Adrenal gland (tissue), 5 donors: ENCODE results near the gene RBPJL.

Experiments
- POLR2A ChIP-seq, 2 donors: fragments of 450-650 bp; IDR thresholded peaks; one replicate each; pipeline ENCODE4 v1.6.1; 2017; ENCODE audit warnings: antibody characterized with exemption in 2 of 2, mild to moderate bottlenecking in 2 of 2, moderate library complexity in 1 of 2
- TF ChIP-seq, protein P1 (sequence below), 6 experiments: fragments of 450-650 bp in 4 of 6; fragments of 200-600 bp in 2 of 6; sonication (generic) in 1 of 6; IDR thresholded peaks; 1 replicate in 5 of 6; 2 replicates in 1 of 6; pipeline versions ENCODE4 v1.5.1 to v1.8.0; 2016 to 2021; ENCODE audit warnings: antibody characterized with exemption in 6 of 6, mild to moderate bottlenecking in 2 of 6, moderate library complexity in 1 of 6
- donor health status: DM: no; HTN: no; CAD: no.

DNA sequence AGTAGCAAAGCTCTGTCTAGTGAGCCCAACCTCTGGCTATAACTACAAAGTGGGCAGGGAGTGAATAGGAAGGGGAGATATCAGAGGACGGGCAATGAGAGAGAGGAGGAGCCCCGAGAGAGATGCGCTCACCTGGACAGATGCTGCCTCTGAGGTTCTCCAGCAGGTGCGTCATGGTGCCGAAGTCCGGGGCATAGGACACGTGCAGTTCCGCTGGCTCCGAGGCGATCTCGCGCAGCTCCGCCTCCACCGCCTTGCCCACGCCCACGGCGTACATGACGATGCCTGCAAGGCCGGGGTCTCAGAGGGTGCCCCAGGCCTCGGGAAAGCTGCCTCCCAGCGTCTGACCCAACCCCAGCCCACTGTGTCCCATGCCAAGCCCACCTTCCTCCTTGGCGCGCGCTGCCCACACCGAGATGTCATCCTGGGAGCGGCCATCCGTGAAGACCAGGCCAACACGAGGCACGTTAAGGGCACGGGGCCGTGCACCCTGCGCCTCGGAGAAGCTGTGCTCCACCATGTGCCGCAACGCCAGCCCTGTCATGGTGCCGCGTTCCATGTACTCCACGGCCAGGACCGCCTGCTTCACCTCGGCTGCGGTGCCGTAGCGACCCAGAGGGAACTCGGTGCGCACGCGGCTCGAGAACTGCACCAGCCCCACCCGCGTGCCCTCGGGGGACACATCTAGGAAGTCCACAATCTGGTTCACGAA lies 8.7 kb upstream of the RBPJL start:
- TF ChIP-seq POLR2A (IDR thresholded peaks at IDR 0.05) = no peak
- TF ChIP-seq, protein P1, sequence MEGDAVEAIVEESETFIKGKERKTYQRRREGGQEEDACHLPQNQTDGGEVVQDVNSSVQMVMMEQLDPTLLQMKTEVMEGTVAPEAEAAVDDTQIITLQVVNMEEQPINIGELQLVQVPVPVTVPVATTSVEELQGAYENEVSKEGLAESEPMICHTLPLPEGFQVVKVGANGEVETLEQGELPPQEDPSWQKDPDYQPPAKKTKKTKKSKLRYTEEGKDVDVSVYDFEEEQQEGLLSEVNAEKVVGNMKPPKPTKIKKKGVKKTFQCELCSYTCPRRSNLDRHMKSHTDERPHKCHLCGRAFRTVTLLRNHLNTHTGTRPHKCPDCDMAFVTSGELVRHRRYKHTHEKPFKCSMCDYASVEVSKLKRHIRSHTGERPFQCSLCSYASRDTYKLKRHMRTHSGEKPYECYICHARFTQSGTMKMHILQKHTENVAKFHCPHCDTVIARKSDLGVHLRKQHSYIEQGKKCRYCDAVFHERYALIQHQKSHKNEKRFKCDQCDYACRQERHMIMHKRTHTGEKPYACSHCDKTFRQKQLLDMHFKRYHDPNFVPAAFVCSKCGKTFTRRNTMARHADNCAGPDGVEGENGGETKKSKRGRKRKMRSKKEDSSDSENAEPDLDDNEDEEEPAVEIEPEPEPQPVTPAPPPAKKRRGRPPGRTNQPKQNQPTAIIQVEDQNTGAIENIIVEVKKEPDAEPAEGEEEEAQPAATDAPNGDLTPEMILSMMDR (IDR thresholded peaks at IDR 0.05) = no peak
